Stimulated activated CD8-positive, alpha-beta memory T cell treated with anti-CD3 and anti-CD28 coated beads, Interleukin-15, amount 100 ng/mL, for 48 hours (primary cell): Measurements from ENCODE around the gene GPR37L1.
"Not testable (repeated sequence)": the region's sequence is repeated elsewhere in the genome, so short reads cannot be mapped to it uniquely, and the experiment has no call there.

Experiments
- DNase-seq, 2 donors: peaks; one replicate each; pipeline ENCODE4 v3.0.0-alpha.2; 2020; ENCODE audit warnings: low read depth in 2 of 2

Gene GPR37L1

DNA sequence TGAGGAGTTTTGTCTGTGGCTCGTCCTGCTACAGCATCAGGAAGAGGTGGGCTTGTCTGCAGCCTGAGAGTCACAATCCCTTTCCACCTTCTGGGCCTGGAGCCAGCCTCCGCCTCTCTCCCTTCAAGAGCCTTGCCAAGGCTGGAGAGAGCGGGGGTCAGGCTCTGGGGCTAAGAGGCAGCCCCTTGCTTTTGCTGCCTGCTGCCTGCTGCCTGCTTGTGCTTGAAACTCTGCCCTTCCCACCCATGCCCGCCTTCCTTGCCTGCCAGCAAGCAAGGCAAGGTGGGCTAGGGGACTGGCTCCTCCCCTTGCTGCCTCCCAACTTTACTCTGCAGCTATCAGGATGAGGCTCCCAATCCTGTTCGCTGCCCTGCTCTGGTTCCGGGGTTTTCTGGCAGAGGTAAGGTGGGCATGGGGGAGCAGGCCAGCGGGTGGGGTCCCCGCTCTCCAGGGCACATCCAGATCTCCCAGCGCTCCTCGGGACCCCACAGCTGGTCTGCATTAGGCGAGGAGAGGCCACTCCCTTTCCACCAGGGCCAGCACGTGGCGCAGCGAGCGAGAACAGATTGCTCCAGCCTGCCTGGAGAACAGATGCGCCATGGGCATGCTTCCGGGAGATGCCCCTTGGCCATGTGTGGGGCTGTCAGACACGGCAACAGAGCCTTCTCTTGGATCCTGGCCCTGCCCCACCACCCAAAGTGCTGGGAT lies 45.1 kb downstream of the GPR37L1 start:
- no peak for DNase-seq

DNA sequence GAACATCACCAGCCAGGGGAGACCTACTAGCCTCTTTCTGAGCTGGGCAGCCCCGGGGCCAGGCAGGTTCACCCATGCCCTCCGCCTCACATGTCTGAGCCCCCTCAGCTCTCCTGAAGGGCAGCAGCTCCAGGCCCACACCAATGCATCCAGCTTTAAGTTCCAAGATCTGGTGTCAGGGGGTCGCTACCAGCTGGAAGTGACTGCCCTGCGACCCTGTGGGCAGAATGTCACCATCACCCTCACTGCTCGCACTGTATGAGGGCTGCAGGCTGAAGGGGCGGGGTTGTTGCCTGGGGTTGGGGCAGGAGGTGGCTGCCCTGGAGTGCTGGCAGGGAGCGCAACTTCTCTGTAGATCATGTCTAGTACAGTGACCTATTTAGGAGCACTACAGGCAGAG lies 46.1 kb downstream of the GPR37L1 start:
- DNase-seq: no peak

DNA sequence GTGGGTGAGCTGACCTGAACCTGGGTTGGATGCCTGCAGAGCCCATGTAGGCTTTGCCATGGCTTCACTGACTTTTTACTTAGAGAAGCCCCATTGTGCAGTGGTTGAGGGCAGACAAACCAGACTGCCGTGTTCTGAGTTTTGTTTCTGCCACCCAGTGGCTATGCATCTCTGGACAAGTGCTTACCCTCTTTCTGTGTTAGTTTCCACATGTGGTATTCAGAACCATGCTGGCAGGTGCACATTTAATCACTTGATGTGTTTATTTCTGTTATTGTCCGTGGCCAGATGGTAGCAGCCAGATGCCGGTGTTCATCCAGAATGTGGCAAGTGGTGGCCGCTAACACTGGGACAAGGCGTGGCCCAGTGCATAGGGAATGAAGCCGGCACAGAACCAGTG lies 48.0 kb downstream of the GPR37L1 start:
- no peak for DNase-seq

DNA sequence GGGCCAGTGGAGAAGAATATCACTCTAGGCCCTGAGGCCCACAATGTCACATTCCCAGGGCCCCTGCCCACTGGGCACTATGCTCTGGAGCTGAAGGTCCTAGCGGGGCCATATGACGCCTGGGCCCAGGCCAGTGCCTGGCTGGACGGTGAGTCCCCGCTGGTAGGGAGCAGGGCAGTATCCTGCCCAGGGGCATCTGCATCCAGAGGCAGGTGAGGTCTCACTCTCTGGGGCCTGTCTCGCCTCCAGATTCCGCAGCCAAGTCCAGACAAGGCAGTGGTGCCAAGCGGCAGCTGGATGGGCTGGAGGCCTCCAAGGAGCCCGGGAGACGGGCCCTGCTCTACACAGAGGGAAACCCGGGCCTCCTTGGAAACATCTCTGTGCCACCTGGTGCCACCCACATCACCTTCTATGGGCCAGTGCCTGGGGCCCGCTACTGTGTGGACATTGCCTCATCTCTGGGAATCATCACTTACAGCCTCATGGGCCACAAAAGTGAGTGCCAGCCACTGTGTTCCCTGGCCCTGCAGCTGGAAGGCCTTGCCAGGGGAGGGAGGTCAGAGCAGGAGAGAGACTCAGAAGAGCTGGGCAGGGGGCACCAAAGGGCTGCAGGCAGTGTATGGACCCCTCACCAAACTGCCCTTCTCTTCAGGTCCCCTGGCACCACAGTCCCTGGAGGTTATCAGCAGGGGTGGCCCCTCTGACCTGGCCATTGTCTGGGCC lies 48.7 kb downstream of the GPR37L1 start:
- no peak for DNase-seq

DNA sequence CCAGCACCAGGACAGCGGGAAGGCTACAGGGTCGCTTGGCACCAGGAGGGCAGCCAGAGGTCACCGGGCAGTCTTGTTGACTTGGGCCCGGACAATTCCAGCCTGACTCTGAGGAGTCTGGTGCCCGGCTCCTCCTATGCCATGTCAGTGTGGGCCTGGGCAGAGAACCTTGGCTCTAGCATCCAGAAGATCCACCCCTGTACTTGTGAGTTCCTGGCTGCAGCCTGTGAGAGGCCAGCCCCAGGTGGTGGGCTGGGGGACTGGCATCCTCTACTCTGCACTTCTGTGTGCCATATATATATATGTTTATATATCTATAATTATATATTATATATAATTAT lies 49.3 kb downstream of the GPR37L1 start:
- DNase-seq: no peak

DNA sequence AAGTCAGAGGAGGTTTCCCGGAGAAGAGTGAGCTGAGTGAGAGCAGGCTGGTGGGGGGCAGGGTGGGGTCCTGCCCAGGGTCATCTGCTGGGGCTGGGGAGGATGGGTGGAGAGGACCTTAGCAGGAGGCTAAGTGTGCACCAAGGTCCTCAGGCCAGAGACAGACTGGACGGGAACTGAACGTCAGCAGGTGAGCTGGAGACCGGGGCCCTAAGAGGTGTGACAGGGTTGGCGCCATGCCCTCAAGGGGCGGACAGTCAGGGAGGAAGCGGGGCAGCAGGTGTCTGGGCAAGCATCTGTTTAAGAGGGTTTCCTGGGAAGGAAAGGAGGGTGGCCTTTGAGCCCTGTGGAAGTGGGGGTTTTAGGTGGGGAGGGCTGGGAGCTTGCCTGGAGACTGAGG lies 51.3 kb downstream of the GPR37L1 start:
- DNase-seq: no peak

DNA sequence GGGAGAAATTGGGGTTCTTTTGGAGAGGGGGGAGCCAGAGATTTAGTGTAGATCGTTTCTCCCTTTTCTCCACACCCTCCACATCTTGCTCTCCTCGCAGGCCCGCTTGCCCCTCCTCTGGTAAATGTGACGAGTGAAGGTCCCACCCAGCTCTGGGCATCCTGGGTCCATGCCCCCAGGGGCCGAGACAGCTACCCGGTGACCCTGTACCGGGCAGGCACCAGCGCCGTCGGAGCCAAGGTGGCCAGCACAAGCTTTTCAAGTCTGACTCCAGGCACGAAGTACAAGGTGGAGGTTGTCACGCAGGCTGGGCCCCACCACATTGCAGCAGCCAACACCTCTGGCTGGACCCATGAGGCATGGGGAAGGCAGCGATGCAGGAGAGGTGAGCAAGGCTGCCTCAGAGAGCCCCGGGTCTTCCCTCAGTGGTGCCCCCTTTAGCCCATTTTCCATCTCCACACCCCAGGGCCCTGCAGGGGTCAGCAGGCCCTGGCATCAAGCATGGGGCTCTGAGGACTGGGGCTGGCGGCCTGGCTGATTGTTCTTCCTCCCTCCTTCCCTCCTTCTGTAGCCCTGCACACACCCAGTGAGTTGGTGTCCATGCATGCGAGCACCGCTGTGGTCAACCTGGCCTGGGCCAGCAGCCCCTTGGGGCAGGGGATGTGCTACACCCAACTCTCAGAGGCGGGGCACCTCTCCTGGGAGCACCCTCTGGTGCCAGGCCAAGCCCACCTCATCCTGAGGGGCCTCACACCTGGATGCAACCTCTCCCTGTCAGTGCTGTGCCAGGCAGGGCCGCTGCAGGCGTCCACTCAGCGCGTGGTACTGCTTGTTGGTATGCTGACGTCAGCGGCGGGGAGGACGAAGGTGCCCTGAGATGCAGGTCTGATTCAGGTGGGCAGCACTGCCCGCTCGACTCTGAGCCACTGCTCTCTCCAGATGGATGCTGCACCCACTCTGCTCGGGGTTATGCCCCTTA lies 54.5 kb downstream of the GPR37L1 start:
- no peak for DNase-seq

DNA sequence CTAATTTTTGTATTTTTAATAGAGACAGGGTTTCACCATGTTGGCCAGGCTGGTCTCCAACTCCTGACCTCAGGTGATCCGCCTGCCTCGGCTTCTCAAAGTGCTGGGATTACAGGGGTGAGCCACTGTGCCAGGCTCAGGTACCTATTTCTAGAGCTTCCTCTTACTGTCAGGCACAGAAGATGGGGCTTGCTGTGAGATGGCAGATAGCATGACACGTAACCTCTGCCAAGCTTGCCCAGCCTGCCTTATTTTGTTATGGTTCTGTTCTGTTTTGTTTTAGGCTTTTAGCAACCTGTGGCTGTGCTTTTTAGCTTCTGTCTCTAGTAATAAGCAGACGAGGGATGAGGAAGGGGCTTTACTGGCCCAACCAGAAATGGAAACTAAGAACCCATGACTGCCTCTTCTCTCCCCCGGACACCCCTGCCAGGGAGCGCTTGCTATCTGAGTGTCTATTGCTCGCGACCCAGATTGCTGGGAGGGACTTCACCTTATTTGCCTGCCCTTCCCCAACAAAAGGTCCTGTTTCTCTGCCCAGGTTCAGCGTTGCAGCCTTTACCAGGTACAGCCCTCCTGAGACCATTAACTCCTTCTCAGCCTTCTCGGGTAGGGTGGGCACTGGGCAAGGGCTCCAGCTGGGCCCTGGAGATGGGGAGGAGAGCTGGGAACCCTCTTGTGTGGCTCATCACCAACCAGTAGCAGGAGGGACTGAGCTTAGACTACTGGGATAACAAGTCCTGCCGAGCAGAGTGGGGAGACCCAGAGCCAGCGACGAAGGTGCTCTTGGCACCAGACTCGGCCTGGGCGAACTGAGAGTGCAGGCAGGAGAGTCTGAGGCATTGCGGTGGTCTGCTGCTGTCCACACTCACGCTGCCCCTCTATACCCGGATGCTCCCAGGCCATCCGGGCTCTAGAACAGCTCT lies 57.4 kb downstream of the GPR37L1 start:
- DNase-seq: no peak

DNA sequence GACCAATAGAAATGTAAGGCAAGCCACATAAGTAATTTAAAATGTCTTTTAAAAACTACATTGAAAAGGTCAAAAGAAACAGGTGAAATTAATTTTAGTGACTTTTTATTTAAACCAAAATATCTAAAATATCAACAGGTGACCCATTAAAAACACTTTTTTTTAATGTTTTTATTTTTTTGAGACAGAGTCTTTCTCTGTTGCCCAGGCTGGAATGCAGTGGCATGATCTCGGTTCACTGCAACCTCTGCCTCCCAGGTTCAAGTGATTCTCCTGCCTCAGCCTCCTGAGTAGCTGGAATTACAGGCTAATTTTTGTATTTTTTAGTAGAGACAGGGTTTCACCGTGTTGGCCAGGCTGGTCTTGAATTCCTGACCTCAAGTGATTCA lies 58.0 kb downstream of the GPR37L1 start:
- not testable (repeated sequence) for DNase-seq

DNA sequence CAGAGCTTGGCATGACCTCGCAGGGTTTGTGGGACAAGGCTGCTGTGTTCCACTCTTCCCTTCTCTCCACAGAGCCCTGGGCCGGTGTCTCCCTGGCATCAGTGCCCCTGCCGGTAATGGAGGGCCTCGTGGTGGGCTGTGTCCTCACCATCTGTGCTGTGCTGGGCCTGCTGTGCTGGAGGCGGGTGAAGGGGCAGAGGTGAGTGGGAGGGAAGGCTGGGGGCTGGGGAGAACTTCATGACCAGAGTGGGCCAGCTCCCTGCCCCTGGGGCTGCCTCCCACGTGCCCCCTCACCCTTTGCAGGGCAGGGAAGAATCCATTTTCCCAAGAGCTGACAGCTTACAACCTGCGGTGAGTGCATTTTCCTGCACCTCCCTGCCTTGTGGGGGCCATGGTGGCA lies 58.9 kb downstream of the GPR37L1 start:
- DNase-seq: no peak

DNA sequence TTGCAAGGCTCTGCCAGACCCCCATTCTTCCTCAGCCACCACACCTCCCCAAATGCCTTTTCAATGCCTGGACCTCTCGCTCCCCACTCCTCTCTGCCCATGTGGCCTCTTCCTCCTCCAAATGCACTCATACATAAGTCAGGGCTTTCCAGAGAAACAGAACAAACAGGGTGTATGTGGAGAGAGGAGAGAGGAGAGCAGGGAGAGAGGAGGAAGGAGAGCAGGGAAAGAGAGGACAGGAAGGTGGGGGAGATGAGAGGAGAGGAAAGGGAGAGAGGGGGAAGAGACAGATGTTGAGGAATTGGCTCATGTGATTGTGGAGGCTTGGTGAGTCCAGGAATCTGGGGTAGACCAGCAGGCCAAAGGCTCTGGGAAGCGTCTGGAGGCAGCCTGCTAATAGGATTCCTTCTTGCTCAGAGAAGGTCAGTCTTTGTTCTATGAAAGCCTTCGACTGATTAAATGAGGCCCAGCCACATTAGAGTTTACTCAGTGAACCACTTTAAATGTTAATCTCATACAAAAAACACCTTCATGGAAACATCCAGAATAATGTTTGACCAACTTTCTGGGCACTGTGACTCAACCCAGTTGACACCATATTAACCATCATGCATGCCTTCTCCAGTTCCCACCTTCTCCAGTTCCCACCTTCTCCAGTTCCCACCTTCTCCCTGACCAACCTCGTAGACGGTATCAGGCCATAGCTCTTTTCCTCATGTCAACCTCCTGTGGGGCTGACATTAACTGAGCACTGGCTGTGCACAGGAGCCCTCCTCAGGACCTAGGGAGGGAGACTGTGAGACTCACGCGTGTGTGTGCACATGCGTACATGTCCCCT lies 59.5 kb downstream of the GPR37L1 start:
- no peak for DNase-seq
